ENCODE results near the gene PLPP3.

DNA sequence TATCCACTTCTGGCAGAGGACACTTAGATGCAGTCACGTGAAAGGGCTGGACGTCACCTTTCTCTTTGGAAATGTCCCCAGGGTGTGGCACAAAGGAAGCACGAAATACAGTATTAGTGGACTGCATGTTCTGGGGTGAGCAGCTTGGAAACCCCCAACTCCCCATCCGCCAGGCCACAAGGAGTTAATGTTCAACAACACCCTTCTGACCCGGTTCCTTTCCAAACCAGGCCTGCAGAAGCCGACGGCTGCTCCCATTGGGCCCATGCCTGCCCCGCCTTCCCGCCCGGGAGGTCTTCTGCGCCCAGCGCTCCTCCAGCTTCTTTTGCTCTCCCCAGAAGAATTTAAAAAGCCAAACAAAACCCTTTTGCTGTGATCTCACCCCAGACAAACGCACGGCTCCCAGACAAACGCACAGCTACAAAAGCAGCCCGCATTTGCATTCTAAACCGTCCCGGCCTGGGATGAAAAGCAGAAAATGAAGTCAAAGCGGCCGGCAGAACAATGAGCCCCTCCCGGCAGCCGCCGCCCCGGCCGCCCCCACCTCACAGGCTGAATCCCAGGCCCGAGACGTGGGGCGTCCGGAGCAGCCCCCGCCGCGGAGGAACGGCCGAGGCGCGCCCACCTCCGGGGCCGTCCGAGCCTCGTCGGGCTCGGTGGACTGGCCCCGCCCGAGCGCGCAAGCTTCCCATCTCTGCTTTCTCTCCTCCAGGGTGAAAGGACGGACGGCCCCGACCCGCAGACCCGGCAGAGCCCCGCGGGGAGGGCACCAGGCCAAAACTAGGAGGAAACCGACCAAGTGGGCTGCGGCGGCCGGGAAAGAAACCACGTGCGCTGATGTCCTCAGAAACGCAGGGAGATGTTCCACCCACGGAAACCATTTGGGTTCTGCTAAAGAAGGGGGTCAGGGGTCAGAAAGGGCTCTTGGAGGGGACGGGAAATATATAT lies 101.9 kb downstream of the PLPP3 start:
- TF ChIP-seq POLR2A (IDR thresholded peaks at IDR 0.05; ENCODE audit: low read depth, low read length) (no peak), POLR2AphosphoS5 (IDR thresholded peaks at IDR 0.05; ENCODE audit: low read depth, low read length) (no peak)

All from GM12892 (cell line).